GM19463 (cell line): ENCODE measurements around the gene C2orf42.
"Not testable (repeated sequence)": the region's sequence is repeated elsewhere in the genome, so short reads cannot be mapped to it uniquely, and the experiment has no call there.

Experiments
- ATAC-seq: cut with Tn5 transposase; IDR thresholded peaks from one replicate; pipeline ENCODE4 v1.9.1; 2021; ENCODE audit warnings: mild to moderate bottlenecking, moderate library complexity; ENCODE audit not compliant: unreplicated experiment

The C2orf42 gene

DNA sequence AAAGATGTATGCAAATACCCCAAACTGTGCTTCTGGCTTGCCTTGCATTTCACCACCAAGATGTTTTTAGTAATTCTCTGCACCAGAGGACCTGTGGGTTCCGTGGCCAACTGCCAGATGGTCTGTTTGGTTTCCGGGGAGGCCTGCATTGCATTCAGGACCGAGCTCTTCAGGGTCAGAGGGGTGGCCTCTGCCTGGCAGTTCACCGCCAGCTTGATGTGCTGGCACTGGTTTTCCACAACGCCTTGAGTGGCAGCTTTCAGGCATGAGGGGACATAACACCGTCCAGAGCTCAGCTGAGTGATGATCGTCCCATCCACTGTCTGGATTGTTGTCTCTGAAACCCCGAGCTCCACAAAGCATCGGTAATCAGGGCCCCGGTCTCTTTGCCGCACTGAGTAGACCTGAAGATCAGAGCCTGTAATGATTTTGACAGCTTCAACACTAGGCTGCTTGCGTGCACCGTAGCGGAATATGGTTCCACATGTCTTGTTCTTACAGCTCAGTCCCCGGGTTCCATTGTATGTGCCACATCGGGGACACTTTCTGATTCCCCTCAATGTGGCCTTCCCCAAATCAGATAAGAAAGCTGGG, 9.4 kb downstream of the C2orf42 start:
- no peak for ATAC-seq

GRCh38 chr2:70173520-70173919, 17.3 kb downstream of the C2orf42 start:
- no peak for ATAC-seq

GRCh38 chr2:70169654-70170245, 21.1 kb downstream of the C2orf42 start:
- ATAC-seq, result not testable (repeated sequence)

GRCh38 chr2:70161069-70161534, 29.7 kb downstream of the C2orf42 start:
- peak; percentile 97 for ATAC-seq

GRCh38 chr2:70160545-70160944, 30.3 kb downstream of the C2orf42 start:
- no peak for ATAC-seq

DNA sequence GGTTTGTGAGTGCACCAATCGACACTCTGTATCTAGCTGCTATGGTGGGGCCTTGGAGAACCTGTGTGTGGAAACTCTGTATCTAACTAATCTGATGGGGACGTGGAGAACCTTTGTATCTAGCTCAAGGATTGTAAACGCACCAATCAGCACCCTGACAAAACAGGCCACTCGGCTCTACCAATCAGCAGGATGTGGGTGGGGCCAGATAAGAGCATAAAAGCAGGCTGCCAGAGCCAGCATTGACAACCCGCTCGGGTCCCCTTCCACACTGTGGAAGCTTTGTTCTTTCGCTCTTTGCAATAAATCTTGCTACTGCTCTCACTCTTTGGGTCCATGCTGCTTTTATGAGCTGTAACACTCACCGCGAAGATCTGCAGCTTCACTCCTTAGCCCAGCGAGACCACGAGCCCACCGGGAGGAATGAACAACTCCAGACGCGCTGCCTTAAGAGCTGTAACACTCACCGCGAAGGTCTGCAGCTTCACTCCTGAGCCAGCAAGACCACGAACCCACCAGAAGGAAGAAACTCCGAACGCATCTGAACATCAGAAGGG, 41.6 kb downstream of the C2orf42 start:
- ATAC-seq, result not testable (repeated sequence)

- ATAC-seq, result not testable (repeated sequence)
Observed at GRCh38 chr2:70148211-70148760, 42.5 kb downstream of the C2orf42 start.

- no peak for ATAC-seq
Observed at GRCh38 chr2:70145851-70146739, 44.7 kb downstream of the C2orf42 start.

DNA sequence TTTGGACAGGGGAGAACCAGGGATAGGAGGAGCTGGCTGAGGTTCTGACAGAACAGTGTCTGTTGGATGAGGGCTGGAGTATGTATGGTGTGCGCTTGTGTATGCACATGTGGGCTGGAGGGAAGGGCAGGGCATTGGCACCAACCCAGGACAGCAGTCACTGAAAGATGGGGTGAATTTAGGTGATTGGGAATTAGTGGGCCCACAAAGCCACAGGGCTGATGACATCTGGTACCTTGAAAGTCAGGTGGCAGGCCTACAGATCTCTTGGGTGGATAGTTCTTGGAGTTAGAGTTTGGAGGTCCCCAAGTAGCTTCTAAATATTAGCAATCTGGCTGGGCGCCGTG, 45.7 kb downstream of the C2orf42 start:
- no peak for ATAC-seq

DNA sequence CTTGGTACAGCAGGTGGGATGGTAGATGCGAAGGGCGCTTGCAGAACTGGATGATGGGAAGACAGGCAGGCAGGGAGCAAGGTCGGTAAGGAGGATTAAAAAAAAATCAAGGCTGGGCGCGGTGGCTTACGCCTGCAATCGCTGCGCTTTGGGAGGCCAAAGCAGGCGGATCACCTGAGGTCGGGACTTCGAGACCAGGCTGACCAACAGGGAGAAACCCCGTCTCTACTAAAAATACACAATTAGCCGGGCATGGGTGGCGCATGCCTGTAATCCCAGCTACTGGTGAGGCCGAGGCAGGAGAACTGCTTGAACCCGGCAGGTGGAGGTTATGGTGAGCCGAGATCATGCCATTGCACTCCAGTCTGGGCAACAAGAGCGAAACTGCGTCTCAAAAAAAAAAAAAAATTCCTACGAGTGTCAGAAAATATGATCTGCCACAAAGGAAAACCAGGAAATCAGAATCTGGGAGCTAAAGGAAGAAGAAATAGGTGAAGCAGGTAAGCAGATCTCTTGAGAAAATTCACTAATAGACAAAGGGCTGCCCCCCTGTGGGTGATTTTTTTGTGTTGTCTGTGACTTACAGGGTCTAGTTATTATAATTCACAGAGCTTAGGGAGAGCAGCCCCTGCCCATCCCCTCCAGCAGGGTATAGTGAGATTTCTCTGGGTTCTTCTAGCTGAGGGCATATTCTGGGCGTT, 46.2 kb downstream of the C2orf42 start:
- ATAC-seq, result no peak

- ATAC-seq, result no peak
Observed at GRCh38 chr2:70143314-70144150, 47.3 kb downstream of the C2orf42 start.

- ATAC-seq, result peak; percentile 55
Observed at GRCh38 chr2:70142590-70143313, 48.1 kb downstream of the C2orf42 start.

GRCh38 chr2:70141902-70142589, 48.8 kb downstream of the C2orf42 start:
- peak; percentile 43 for ATAC-seq

DNA sequence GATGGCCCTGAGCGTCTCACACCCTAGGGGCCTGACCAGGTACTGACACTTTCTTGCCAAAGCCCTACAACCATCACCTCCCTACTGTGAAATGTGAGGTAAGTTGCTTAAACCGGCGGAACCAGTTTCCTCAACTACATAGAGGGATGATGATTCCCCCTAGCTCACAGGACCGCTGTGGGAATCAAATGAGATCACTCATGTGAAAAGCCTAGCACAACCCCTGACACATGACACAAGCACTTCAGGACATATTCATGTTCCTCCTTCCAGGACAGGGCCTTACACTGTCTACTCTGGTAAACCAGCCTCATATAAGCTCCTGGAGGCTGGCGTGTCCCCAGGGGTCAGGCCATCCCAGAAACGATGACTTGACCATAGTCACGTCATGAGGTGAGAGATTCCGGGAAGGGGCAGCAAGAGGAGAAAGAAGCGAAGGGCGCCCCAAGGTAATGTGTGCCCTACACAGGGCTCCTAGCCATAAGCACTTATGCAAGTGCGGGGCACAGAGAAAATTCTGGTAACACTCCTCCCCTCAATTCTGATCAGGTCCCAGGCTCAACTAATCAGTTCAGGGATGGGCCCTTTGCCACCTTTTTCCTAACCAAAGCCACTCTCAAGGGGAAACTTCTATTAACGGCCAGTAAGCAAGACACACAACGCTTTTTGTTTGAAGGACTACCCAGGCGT, 49.5 kb downstream of the C2orf42 start:
- peak; percentile 47 for ATAC-seq

DNA sequence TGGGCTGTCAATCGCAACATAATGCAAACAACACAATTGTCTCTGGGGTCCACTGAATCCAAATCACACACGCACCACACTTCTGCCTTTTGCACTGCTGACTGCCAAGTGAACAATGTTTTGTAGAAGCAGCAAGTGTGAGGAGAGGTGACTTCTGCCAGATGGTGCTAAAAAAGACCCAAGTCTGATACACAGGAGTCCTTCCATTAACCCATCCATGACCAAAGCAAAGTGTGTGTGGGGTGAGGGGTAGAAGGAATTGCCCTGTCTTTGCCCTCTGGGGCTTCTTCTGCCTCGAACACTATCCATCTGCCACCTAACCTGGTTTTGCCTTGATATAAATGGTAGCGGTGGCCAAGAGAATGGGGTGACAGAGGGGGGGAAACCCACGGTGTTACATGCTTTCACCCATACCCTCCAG, 50.0 kb downstream of the C2orf42 start:
- no peak for ATAC-seq

DNA sequence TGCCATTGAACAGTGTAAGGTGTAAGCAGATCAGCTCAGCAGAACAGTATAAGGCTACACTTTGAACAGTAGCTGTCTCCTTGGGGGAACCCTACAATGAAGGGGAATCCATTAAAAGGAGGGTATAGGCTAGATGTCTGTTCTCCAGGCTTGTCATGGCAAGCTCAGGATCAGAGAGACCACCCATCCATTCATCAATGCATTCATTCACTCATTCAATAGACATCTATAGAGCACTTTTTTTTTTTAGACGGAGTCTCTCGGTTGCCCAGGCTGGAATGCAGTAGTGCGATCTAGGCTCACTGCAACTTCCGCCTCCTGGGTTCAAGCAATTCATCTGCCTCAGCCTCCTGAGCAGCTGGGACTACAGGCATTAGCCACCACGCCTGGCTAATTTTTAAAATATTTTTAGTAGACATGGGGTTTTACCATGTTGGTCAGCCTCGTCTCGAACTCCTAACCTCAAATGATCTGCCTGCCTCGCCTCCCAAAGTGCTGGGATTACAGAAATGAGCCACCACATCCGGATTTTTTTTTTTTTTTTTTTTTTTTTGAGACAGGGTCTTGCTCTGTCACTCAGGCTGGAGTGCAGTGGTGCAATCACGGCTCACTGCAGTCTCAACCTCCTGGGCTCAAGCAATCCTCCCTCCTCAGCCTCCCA, 56.4 kb downstream of the C2orf42 start:
- not testable (repeated sequence) for ATAC-seq
